GM12891 (cell line): ENCODE results near the gene NUDT13.

Experiments
- PAX5 ChIP-seq: IDR thresholded peaks from 2 replicates; pipeline ENCODE4 v1.6.1; 2011; ENCODE audit warnings: low read length, moderate library complexity, mild to moderate bottlenecking; ENCODE audit not compliant: insufficient read depth, severe bottlenecking
- POLR2A ChIP-seq: IDR thresholded peaks from 2 replicates; pipeline ENCODE4 v1.6.1; 2011; ENCODE audit warnings: low read depth, low read length, control low read depth
- POLR2AphosphoS5 ChIP-seq: IDR thresholded peaks from 2 replicates; pipeline ENCODE4 v1.6.1; 2011; ENCODE audit warnings: low read depth, low read length, control low read depth
- POU2F2 ChIP-seq: IDR thresholded peaks from 2 replicates; pipeline ENCODE4 v1.6.1; 2011; ENCODE audit warnings: low read depth, mild to moderate bottlenecking, control low read depth, low read length, moderate library complexity
- SPI1 ChIP-seq: IDR thresholded peaks from 2 replicates; pipeline ENCODE4 v1.6.1; 2011; ENCODE audit warnings: low read depth, low read length, control low read depth
- TAF1 ChIP-seq: IDR thresholded peaks from 2 replicates; pipeline ENCODE4 v1.6.1; 2011; ENCODE audit warnings: low read depth, low read length, control low read depth

- TF ChIP-seq POLR2AphosphoS5 (no peak), POLR2A (no peak), SPI1 (no peak), TAF1 (no peak), POU2F2 (no peak), PAX5 (no peak)
These were observed 34.4 kb upstream of the NUDT13 start for GRCh38 chr10:73075829-73076228.
